ENCODE data around the gene CDC14A. TPM values are rescaled to one million over a fixed set of nuclear protein-coding genes. Genes with fewer than 3 reads are reported as not detected.

Gene CDC14A
- total and polyA plus RNA-seq, 2 of the 8 experiments (the other 6 are each of a cell fraction or from before 2014, with no cell fraction given) = 3.2 to 8.9 TPM

DNA sequence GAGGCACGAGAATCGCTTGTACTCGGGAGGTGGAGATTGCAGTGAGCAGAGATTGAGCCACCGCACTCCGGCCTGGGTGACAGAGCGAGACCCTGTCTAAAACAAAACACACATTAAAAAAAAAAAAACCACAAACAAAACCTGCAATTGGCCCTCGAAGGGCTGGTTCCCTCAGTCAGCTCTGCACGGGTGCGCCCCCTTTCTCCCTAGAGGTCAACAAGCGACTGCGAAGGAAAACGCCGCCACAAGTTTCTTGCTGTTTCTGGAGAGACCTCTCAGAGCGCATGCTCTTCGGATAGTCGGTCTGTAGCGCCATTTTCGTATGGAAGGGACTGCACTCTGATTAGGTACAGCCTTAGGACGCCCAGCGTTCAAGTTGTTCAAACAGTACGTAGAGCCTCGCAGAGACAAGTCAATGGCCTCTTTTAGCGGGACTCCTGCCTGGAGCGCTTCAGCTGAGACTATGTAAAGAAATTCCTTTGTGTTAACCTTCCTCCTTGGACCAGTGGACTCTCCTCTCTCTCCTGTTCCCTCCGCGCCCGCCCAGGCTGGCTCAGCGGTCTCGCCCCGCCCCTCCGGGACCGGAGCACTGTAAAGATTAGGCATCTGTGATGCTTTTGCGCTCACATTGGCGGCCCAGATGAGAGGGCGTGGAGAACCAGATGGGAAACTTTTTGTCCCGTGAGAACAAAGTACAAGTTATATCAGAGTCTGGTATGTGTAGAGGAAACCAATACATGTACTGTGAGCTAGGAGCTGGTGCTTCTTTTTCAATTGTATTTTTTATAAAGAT, 1.0 kb upstream of the CDC14A start (continued):
- TF ChIP-seq GTF2F1 (IDR thresholded peaks at IDR 0.05; ENCODE audit: borderline replicate concordance, low read depth, low read length) = no peak
- TF ChIP-seq SIX5 (IDR thresholded peaks at IDR 0.05; ENCODE audit: low read depth, low read length) = no peak
- 0 out of 2 replicates have a peak, but pooled peaks have one; percentile 6 for TF ChIP-seq CEBPB (IDR thresholded peaks at IDR 0.05; ENCODE audit: low read depth, low read length)
- no peak for TF ChIP-seq MAFK (IDR thresholded peaks at IDR 0.05; ENCODE audit: low read depth, low read length)
- TF ChIP-seq TAF7 (optimal IDR thresholded peaks at IDR 0.05; ENCODE audit: borderline replicate concordance, low read depth, low read length) = peak; percentile 38
- TF ChIP-seq CTCF (IDR thresholded peaks at IDR 0.05; ENCODE audit: control extremely low read depth in 1 of 3, insufficient read depth in 1 of 3, low read depth in 1 of 3, low read length in 3 of 3) = peak; percentile 56 to 62 (median 60)
- TF ChIP-seq EP300 (IDR thresholded peaks at IDR 0.05; ENCODE audit: borderline replicate concordance in 1 of 2, low read depth in 2 of 2, low read length in 2 of 2) = peak in 1 of 2 experiments; percentile 44; a peak in 1 of 3 replicates
- TF ChIP-seq BRCA1 (IDR thresholded peaks at IDR 0.05; ENCODE audit: low read depth, low read length) = no peak
- no peak for TF ChIP-seq SRF (IDR thresholded peaks at IDR 0.05; ENCODE audit: low read depth, low read length)
- TF ChIP-seq JUN (IDR thresholded peaks at IDR 0.05; ENCODE audit: low read depth, low read length) = no peak
- peak; percentile 74 for TF ChIP-seq KDM4A (IDR thresholded peaks at IDR 0.05; ENCODE audit: low read depth, low read length, severe bottlenecking)
- TF ChIP-seq PHF8 (conservative IDR thresholded peaks at IDR 0.05; ENCODE audit: low read depth, low read length) = peak; percentile 87
- no peak for TF ChIP-seq SUZ12 (IDR thresholded peaks at IDR 0.05; ENCODE audit: low read length)
- TF ChIP-seq RFX5 (IDR thresholded peaks at IDR 0.05; ENCODE audit: borderline replicate concordance, low read depth, low read length) = no peak
- TF ChIP-seq TCF12 (IDR thresholded peaks at IDR 0.05; ENCODE audit: low read depth, low read length) = no peak
- no peak for TF ChIP-seq BCL11A (IDR thresholded peaks at IDR 0.05; ENCODE audit: low read depth in 2 of 2, low read length in 2 of 2)
- TF ChIP-seq CHD2 (IDR thresholded peaks at IDR 0.05; ENCODE audit: low read length) = peak; percentile 19; the same call in 1 of the 2 replicates
- peak; percentile 83; the same call in 1 of the 2 replicates for TF ChIP-seq SP4 (IDR thresholded peaks at IDR 0.05; ENCODE audit: low read length)
- TF ChIP-seq RBBP5 (IDR thresholded peaks at IDR 0.05; ENCODE audit: borderline replicate concordance, low read depth, low read length) = peak; percentile 65; the same call in 1 of the 2 replicates
- TF ChIP-seq HDAC6 (IDR thresholded peaks at IDR 0.05; ENCODE audit: low read depth, low read length) = no peak
- TF ChIP-seq SP2 (IDR thresholded peaks at IDR 0.05; ENCODE audit: low read length) = no peak

Data from H1 (cell line).